Fibroblast of lung (primary cell): ENCODE data around the gene TMEM140. TPM values are rescaled to one million over a fixed set of nuclear protein-coding genes. Genes with fewer than 3 reads are reported as not detected.
"Not testable (repeated sequence)": the region's sequence is repeated elsewhere in the genome, so short reads cannot be mapped to it uniquely, and the experiment has no call there.

Source experiments
- DNase-seq, 2 donors: peaks; one replicate each; pipeline versions ENCODE4 v3.0.0 to v3.0.0-alpha.2; 2010; ENCODE audit warnings: low read depth in 2 of 2
- H2AFZ ChIP-seq: 2 replicates; pipeline ENCODE4 v1.5.1; 2012; ENCODE audit warnings: low read length, control low read depth, inconsistent platforms
- H3K27ac ChIP-seq: 2 replicates; pipeline ENCODE4 v1.5.1; 2011; ENCODE audit warnings: low read length, control low read depth; ENCODE audit not compliant: insufficient read depth
- H3K27me3 ChIP-seq: 2 replicates; pipeline ENCODE4 v1.5.1; 2011; ENCODE audit warnings: mild to moderate bottlenecking, low read length; ENCODE audit not compliant: control insufficient read depth, insufficient read depth
- H3K36me3 ChIP-seq: 2 replicates; pipeline ENCODE4 v1.5.1; 2011; ENCODE audit warnings: low read length; ENCODE audit not compliant: control insufficient read depth, insufficient read depth
- H3K4me1 ChIP-seq: 2 replicates; pipeline ENCODE4 v1.5.1; 2011; ENCODE audit warnings: low read length; ENCODE audit not compliant: control insufficient read depth, insufficient read depth; ENCODE audit errors: extremely low read depth
- H3K4me2 ChIP-seq: 2 replicates; pipeline ENCODE4 v1.5.1; 2011; ENCODE audit warnings: low read length, control low read depth; ENCODE audit not compliant: insufficient read depth; ENCODE audit errors: extremely low read depth
- H3K4me3 ChIP-seq, 4 experiments: fragments of 200-600 bp in 1 of 4; sonication (generic) in 1 of 4; replicated peaks in 1 of 4; 2 replicates each; pipeline ENCODE4 v1.5.1; 2011 to 2016; ENCODE audit warnings: low read length in 4 of 4, low read depth in 3 of 4, mild to moderate bottlenecking in 3 of 4, control low read depth in 2 of 4, inconsistent platforms in 1 of 4, mixed read lengths in 1 of 4; ENCODE audit not compliant: insufficient read depth in 1 of 4; ENCODE audit errors: control extremely low read depth in 1 of 4
- H3K79me2 ChIP-seq: 2 replicates; pipeline ENCODE4 v1.5.1; 2012; ENCODE audit warnings: mild to moderate bottlenecking, low read length, inconsistent platforms; ENCODE audit not compliant: control insufficient read depth, insufficient read depth
- H3K9ac ChIP-seq: 2 replicates; pipeline ENCODE4 v1.5.1; 2011; ENCODE audit warnings: mild to moderate bottlenecking, low read length, control low read depth; ENCODE audit not compliant: insufficient read depth
- H3K9me3 ChIP-seq: 2 replicates; pipeline ENCODE4 v1.5.1; 2012; ENCODE audit warnings: low read depth, low read length; ENCODE audit not compliant: control insufficient read depth, insufficient read depth
- H4K20me1 ChIP-seq: 2 replicates; pipeline ENCODE4 v1.5.1; 2011; ENCODE audit warnings: low read length; ENCODE audit not compliant: control insufficient read depth, insufficient read depth; ENCODE audit errors: extremely low read depth
- CTCF ChIP-seq, 2 donors: IDR thresholded peaks in 1 of 2; conservative IDR thresholded peaks in 1 of 2; 1 replicate in 1 of 2; 2 replicates in 1 of 2; pipeline ENCODE4 v1.5.1; 2011 to 2012; ENCODE audit warnings: low read length in 2 of 2, control low read depth in 1 of 2, inconsistent platforms in 1 of 2, low read depth in 1 of 2, mild to moderate bottlenecking in 1 of 2
- EZH2 ChIP-seq: IDR thresholded peaks from 2 replicates; pipeline ENCODE4 v1.5.1; 2012; ENCODE audit warnings: low read length, control low read depth, mild to moderate bottlenecking; ENCODE audit errors: missing control alignments
- polyA plus RNA-seq, 2 donors: library from polyadenylated mRNA; depleted of rRNA in 1 of 2; stranded (reverse) in 1 of 2; unstranded in 1 of 2; fragments of >200 nt; gene quantifications; 2 replicates each; pipeline ENCODE4 v1.2.1, GENCODE V29; 2011 to 2012; ENCODE audit warnings: missing spikeins in 1 of 2
- total RNA-seq: library from RNA; depleted of rRNA; stranded (reverse); fragments of >200 nt; gene quantifications from 2 replicates; pipeline ENCODE4 v1.2.1, GENCODE V29; 2014

TMEM140 gene
- total and polyA plus RNA-seq, 2 donors (not counting 1 experiment from before 2014, with no cell fraction given): 8.7 to 29.7 TPM

GRCh38 chr7:135209225-135209834 lies 61.5 kb downstream of the TMEM140 start:
- Histone ChIP-seq H3K4me2 (peak overlapping the region; percentile 68), H3K27ac (no peak overlapping the region), H2AFZ (no peak overlapping the region), H3K36me3 (no peaks in the 10 kb centered on the region), H3K4me3 (peak overlapping the region in 1 of 4 experiments; percentile 12), H3K4me1 (peaks cover 13% of the 10 kb centered on the region), H4K20me1 (no peaks in the 10 kb centered on the region), H3K9ac (no peak overlapping the region), H3K79me2 (no peaks in the 10 kb centered on the region), H3K27me3 (no peaks in the 10 kb centered on the region), H3K9me3 (no peaks in the 10 kb centered on the region)
- DNase-seq: no peak
- TF ChIP-seq EZH2 (no peak), CTCF (conservative IDR thresholded peaks at IDR 0.05 in 1 of 2, IDR thresholded peaks at IDR 0.05 in 1 of 2; ENCODE audit: low read depth in 1 of 2, low read length in 2 of 2) (no peak)

- H3K4me1 ChIP-seq: peaks cover 3% of the 10 kb centered on the region
- H3K4me2 ChIP-seq: peak overlapping the region; percentile 86
- peak overlapping the region; percentile 86 for H3K27ac ChIP-seq
- H3K4me3 ChIP-seq: peak overlapping the region; percentile 66 to 89 (median 84)
- peak overlapping the region; percentile 46 for H2AFZ ChIP-seq
- DNase-seq: peak in 1 of 2 donors; percentile 30
- H4K20me1 ChIP-seq: no peaks in the 10 kb centered on the region
- TF ChIP-seq EZH2 (no peak), CTCF (conservative IDR thresholded peaks at IDR 0.05 in 1 of 2, IDR thresholded peaks at IDR 0.05 in 1 of 2; ENCODE audit: low read depth in 1 of 2, low read length in 2 of 2) (no peak)
- H3K9me3 ChIP-seq: no peaks in the 10 kb centered on the region
- no peaks in the 10 kb centered on the region for H3K36me3 ChIP-seq
- H3K9ac ChIP-seq: peak overlapping the region; percentile 95
- no peaks in the 10 kb centered on the region for H3K79me2 ChIP-seq
- H3K27me3 ChIP-seq: no peaks in the 10 kb centered on the region
These were observed 63.0 kb downstream of the TMEM140 start for GRCh38 chr7:135210888-135211178.

DNA sequence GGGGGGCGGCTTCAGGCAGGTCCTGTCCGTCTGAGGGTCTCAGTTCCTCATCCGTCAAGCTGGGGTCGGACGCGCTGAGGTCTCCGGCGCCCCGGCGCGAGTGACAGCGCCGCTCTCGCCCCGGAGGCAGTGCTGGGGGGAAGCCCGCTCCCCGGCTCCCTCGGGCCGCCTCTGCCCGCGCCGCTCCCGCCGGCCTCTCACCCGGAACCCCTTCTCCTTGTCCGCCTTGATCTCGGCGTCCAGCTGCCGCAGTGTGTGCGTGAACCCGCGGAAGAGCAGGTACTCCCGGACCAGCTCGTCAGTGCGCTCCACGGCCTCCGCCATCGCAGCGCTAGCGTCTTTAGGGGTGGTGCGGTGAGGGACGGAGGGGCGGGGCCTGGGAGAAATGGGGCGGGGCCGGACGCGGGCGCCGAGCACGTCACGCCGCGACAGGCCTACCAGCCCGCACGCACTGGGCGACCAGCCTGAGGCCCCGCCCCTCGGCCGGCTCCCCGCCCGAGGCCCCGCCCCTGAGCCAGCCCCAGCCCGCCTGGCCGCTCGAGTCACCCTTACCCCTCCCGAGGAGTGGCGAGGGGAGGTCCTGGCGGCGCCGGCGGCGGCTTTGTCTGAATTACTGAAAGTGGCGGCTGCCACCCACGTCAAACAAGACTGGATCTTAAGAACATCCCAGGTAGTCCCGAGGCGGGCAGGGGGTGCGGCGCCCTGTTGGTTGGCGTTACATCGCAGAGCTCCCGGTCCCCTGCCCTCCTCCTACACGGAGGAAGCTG lies 63.5 kb downstream of the TMEM140 start, which contains the start of gene WDR91:
TSS of gene WDR91 (minus strand) at position 348 of the 767 bp plus-strand sequence. CDS start at position 324, 24 bp downstream.
- Histone ChIP-seq H4K20me1 (no peaks in the 10 kb centered on the region), H3K79me2 (no peaks in the 10 kb centered on the region), H3K27ac (peak within 1 kb of the TSS; percentile 92), H3K27me3 (no peaks in the 10 kb centered on the region), H3K4me3 (peak within 1 kb of the TSS; percentile 83 to 89 (median 87)), H3K36me3 (no peaks in the 10 kb centered on the region), H3K9ac (peak within 1 kb of the TSS; percentile 95), H2AFZ (peak within 1 kb of the TSS; percentile 98), H3K4me1 (peaks cover 3% of the 10 kb centered on the region), H3K9me3 (no peaks in the 10 kb centered on the region), H3K4me2 (peak within 1 kb of the TSS; percentile 100)
- DNase-seq: peak; percentile 83 to 91
- TF ChIP-seq CTCF (conservative IDR thresholded peaks at IDR 0.05 in 1 of 2, IDR thresholded peaks at IDR 0.05 in 1 of 2; ENCODE audit: low read depth in 1 of 2, low read length in 2 of 2) (no peak), EZH2 (no peak)

DNA sequence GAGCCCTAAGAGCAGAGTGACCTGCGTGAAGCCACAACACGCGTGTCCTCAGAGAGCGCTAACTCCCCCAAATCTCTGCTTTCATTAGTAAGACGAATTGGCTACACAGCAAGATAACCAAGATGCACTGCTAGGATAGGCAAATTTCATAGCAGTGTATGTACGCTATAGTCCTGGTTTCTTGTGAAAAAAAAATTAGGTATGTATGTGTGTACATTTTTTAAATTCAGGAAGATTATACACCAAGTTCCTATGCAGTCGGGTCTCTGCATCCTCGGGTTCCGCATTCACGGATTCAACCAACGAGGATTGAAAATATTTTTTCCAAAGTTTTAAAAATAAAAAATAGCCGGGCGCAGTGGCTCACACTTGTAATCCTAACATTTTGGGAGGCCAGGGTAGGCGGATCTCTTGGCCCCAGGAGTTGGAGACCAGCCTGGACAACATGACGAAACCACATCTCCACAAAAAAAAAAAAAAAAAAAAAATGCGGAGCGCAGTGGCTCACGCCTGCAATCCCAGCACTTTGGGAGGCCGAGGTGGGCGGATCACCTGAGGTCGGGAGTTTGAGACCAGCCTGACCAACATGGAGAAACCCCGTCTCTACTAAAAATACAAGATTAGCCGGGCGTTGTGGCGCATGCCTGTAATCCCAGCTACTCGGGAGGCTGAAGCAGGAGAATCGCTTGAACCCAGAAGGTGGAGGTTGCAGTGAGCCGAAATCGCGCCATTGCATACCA lies 64.2 kb downstream of the TMEM140 start:
- not testable (repeated sequence) for H3K79me2 ChIP-seq, H3K27me3 ChIP-seq, H3K36me3 ChIP-seq, H3K4me1 ChIP-seq, H3K9me3 ChIP-seq, H4K20me1 ChIP-seq
- Histone ChIP-seq H3K9ac (peak overlapping the region; percentile 68), H3K4me2 (peak overlapping the region; percentile 100), H3K27ac (peak overlapping the region; percentile 92), H3K4me3 (peak overlapping the region; percentile 76 to 89 (median 84)), H2AFZ (peak overlapping the region; percentile 98)
- DNase-seq: peak in 1 of 2 donors; percentile 78
